Measurements from ENCODE around the gene POU2AF1.

DNA sequence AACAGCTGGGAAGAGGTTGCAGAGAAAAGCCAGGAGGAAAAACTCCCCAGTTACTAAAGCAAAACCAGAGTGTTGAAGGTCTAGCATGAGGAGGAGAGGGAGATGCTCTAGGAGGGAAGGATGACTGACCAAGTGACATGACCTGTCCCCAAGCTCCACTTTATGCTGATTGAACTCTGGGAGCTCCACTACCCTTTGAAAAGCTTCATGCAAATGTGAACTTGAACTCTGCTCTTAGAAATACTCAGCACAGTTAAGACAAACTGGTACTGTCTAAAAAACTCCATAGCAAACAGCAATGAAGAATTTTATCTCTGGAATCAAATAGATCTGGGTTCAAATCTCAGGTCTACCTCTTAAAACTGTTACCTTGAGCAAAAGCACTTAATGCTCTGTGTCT lies 14.5 kb upstream of the POU2AF1 start:
- TF ChIP-seq POLR2A (IDR thresholded peaks at IDR 0.05; ENCODE audit: low read length), result no peak
- no peak for TF ChIP-seq GATA1 (IDR thresholded peaks at IDR 0.05; ENCODE audit: low read depth, low read length)
